Gastroesophageal sphincter (tissue), 4 donors: ENCODE results near the gene SHC4. TPM values are rescaled to one million over a fixed set of nuclear protein-coding genes. Genes with fewer than 3 reads are reported as not detected.
"Not testable (repeated sequence)": the region's sequence is repeated elsewhere in the genome, so short reads cannot be mapped to it uniquely, and the experiment has no call there.

Source experiments
- ATAC-seq: fragments of 150-250 bp; one replicate; pipeline ENCODE4 v1.9.1; 2016; ENCODE audit warnings: mild to moderate bottlenecking, moderate library complexity
- H3K27ac ChIP-seq, 4 donors: fragments of 200-600 bp; sonication (generic) in 3 of 4; 1 replicate in 3 of 4; 2 replicates in 1 of 4; pipeline ENCODE4 v1.5.1; 2016 to 2019
- H3K27me3 ChIP-seq: fragments of 200-600 bp; sonication (generic); one replicate; pipeline ENCODE4 v1.5.1; 2019
- H3K36me3 ChIP-seq, 2 donors: fragments of 200-600 bp; sonication (generic); one replicate each; pipeline ENCODE4 v1.5.1; 2019; ENCODE audit warnings: control low read depth in 1 of 2
- H3K4me1 ChIP-seq, 3 donors: fragments of 200-600 bp; sonication (generic); 1 replicate in 2 of 3; 2 replicates in 1 of 3; pipeline ENCODE4 v1.5.1; 2016 to 2019; ENCODE audit warnings: control low read depth in 2 of 3
- H3K4me3 ChIP-seq, 2 donors: fragments of 200-600 bp; sonication (generic); one replicate each; pipeline ENCODE4 v1.5.1; 2019; ENCODE audit warnings: mild to moderate bottlenecking in 1 of 2, moderate library complexity in 1 of 2
- H3K9me3 ChIP-seq, 3 donors: fragments of 200-600 bp; sonication (generic); one replicate each; pipeline ENCODE4 v1.5.1; 2017 to 2019; ENCODE audit warnings: control low read depth in 2 of 3
- CTCF ChIP-seq, 4 experiments: fragments of 200-600 bp in 2 of 4; fragments of 450-650 bp in 2 of 4; sonication (generic) in 1 of 4; IDR thresholded peaks; one replicate each; pipeline ENCODE4 v1.5.1; 2017 to 2019; ENCODE audit warnings: antibody characterized with exemption in 4 of 4, mild to moderate bottlenecking in 2 of 4, moderate library complexity in 2 of 4
- EP300 ChIP-seq: sonication (generic); formaldehyde crosslinking; IDR thresholded peaks from one replicate; pipeline ENCODE4 v1.6.1; 2017; ENCODE audit warnings: antibody characterized with exemption, mild to moderate bottlenecking
- POLR2A ChIP-seq, 2 donors: fragments of 450-650 bp; IDR thresholded peaks; one replicate each; pipeline ENCODE4 v1.6.1; 2017; ENCODE audit warnings: antibody characterized with exemption in 2 of 2, mild to moderate bottlenecking in 2 of 2, moderate library complexity in 1 of 2
- POLR2AphosphoS5 ChIP-seq: sonication (generic); formaldehyde crosslinking; IDR thresholded peaks from one replicate; pipeline ENCODE4 v1.6.1; 2017; ENCODE audit warnings: antibody characterized with exemption
- WGBS, 2 donors: methylation state at CpG; one replicate each; pipeline ENCODE4 v1.1.5; 2018; ENCODE audit warnings: low coverage in 1 of 2; 5-methylcytosine and 5-hydroxymethylcytosine counted together
- total RNA-seq, 4 donors: library from RNA; depleted of rRNA; stranded (reverse); fragments of >200 nt; gene quantifications; one replicate each; pipeline ENCODE4 v1.1.0, GENCODE V29; 2016

Gene SHC4
- total RNA-seq, 4 donors from 2014 or later: 1.4 to 4.2 (median 2.1) TPM

GRCh38 chr15:48978638-48979037 lies 14.9 kb upstream of the SHC4 start:
- no peak for ATAC-seq
- H3K9me3 ChIP-seq: no peaks in the 10 kb centered on the region
- H3K36me3 ChIP-seq: no peaks in the 10 kb centered on the region
- peaks cover 0 to 22% (median 0%) of the 10 kb centered on the region in 3 donors for H3K4me1 ChIP-seq
- TF ChIP-seq EP300: no peak
- TF ChIP-seq CTCF (IDR thresholded peaks at IDR 0.05): no peak
- TF ChIP-seq POLR2A (IDR thresholded peaks at IDR 0.05): no peak
- no peak for TF ChIP-seq POLR2AphosphoS5
- H3K27ac ChIP-seq: no peak overlapping the region
- H3K4me3 ChIP-seq: no peak overlapping the region
- no peaks in the 10 kb centered on the region for H3K27me3 ChIP-seq
- WGBS, 2 donors: 83 to 100% methylated on average over 1 of the region's 2 CpGs

GRCh38 chr15:48976444-48977088 lies 12.8 kb upstream of the SHC4 start:
- no peak for TF ChIP-seq EP300
- Histone ChIP-seq H3K4me1 (peaks cover 0 to 15% (median 0%) of the 10 kb centered on the region in 3 donors), H3K4me3 (peak overlapping the region in 1 of 2 donors; percentile 55), H3K27me3 (no peaks in the 10 kb centered on the region), H3K27ac (peak overlapping the region in 3 of 4 donors; percentile 69 to 81 (median 75)), H3K36me3 (no peaks in the 10 kb centered on the region), H3K9me3 (no peaks in the 10 kb centered on the region)
- ATAC-seq: no peak
- 64 to 76% methylated on average over 3 to 10 of the region's 17 CpGs for WGBS, 2 donors

- Histone ChIP-seq H3K36me3 (no peaks in the 10 kb centered on the region), H3K27ac (peak overlapping the region in 3 of 4 donors; percentile 69 to 81 (median 75)), H3K27me3 (no peaks in the 10 kb centered on the region), H3K9me3 (no peaks in the 10 kb centered on the region), H3K4me3 (peak overlapping the region; percentile 35 to 55), H3K4me1 (peaks cover 0 to 15% (median 0%) of the 10 kb centered on the region in 3 donors)
- no peak for TF ChIP-seq POLR2A (IDR thresholded peaks at IDR 0.05)
- no peak for TF ChIP-seq POLR2AphosphoS5
- TF ChIP-seq CTCF (IDR thresholded peaks at IDR 0.05): peak; percentile 92 to 99 (median 94)
- no peak for TF ChIP-seq EP300
- ATAC-seq: peak; percentile 93
- 7 to 48% methylated on average over 3 to 17 of the region's 53 CpGs for WGBS, 2 donors
These were observed 12.0 kb upstream of the SHC4 start for GRCh38 chr15:48975472-48976419.

GRCh38 chr15:48974882-48975281 lies 11.2 kb upstream of the SHC4 start:
- Histone ChIP-seq H3K4me1 (peaks cover 0 to 15% (median 0%) of the 10 kb centered on the region in 3 donors), H3K4me3 (no peak overlapping the region), H3K27ac (peak overlapping the region in 1 of 4 donors; percentile 81), H3K27me3 (no peaks in the 10 kb centered on the region), H3K9me3 (no peaks in the 10 kb centered on the region), H3K36me3 (no peaks in the 10 kb centered on the region)
- WGBS, 2 donors: 46 to 64% methylated on average over 2 of the region's 2 CpGs
- TF ChIP-seq CTCF (IDR thresholded peaks at IDR 0.05) (no peak), EP300 (no peak), POLR2A (IDR thresholded peaks at IDR 0.05) (no peak), POLR2AphosphoS5 (no peak)
- no peak for ATAC-seq

GRCh38 chr15:48972750-48973503 lies 9.2 kb upstream of the SHC4 start:
- Histone ChIP-seq H3K27me3 (no peaks in the 10 kb centered on the region), H3K9me3 (no peaks in the 10 kb centered on the region), H3K4me1 (peaks cover 0 to 15% (median 0%) of the 10 kb centered on the region in 3 donors), H3K4me3 (no peak overlapping the region), H3K36me3 (no peaks in the 10 kb centered on the region), H3K27ac (no peak overlapping the region)
- 90 to 100% methylated on average over 1 to 4 of the region's 35 CpGs for WGBS, 2 donors
- TF ChIP-seq POLR2AphosphoS5 (no peak), EP300 (no peak), POLR2A (IDR thresholded peaks at IDR 0.05) (no peak), CTCF (IDR thresholded peaks at IDR 0.05) (no peak)
- no peak for ATAC-seq

- not testable (repeated sequence) for ATAC-seq, H3K36me3 ChIP-seq, H3K9me3 ChIP-seq, H3K27me3 ChIP-seq, H3K4me3 ChIP-seq, H3K27ac ChIP-seq
- peaks cover 0 to 10% (median 0%) of the 10 kb centered on the region in 3 donors for H3K4me1 ChIP-seq
- WGBS, 2 donors: 69 to 83% methylated on average over 1 of the region's 1 CpG
These were observed 7.2 kb upstream of the SHC4 start for GRCh38 chr15:48970926-48971325.
